H1 (cell line): ENCODE measurements around the gene PIM1. TPM values are rescaled to one million over a fixed set of nuclear protein-coding genes. Genes with fewer than 3 reads are reported as not detected.

Experiments
- CTCF ChIA-PET: fragments of 300-600 bp; sonication (Branson Sonifier 250); formaldehyde crosslinking; loops from one replicate; lab custom pipeline; 2021; ENCODE audit not compliant: partially characterized antibody; lab: Charles Lee
- POLR2A ChIA-PET: fragments of 300-600 bp; sonication (Branson Sonifier 250); formaldehyde crosslinking; loops from one replicate; lab custom pipeline; 2021; ENCODE audit warnings: inconsistent platforms; ENCODE audit not compliant: partially characterized antibody; lab: Charles Lee
- DNase-seq, 2 experiments: peaks; one replicate each; pipeline versions ENCODE4 v3.0.0 to v3.0.0-alpha.2; 2010 to 2022; ENCODE audit warnings: low spot score in 2 of 2, low read depth in 1 of 2, mixed read lengths in 1 of 2
- FAIRE-seq: peaks from 2 replicates; lab custom pipeline; 2011; peaks lifted over from hg19 to GRCh38; lab: Jason Lieb, UNC
- H2AFZ ChIP-seq: 2 replicates; pipeline ENCODE4 v1.8.1; 2012; ENCODE audit warnings: low read length, inconsistent platforms
- H2AK5ac ChIP-seq: 2 replicates; pipeline ENCODE4 v1.6.1; 2013; ENCODE audit warnings: low read depth, low read length
- H2BK120ac ChIP-seq: replicated peaks from 2 replicates; pipeline ENCODE3; 2013; ENCODE audit warnings: low read depth, low read length, inconsistent platforms
- H2BK12ac ChIP-seq: 2 replicates; pipeline ENCODE4 v1.6.1; 2013; ENCODE audit warnings: low read depth, low read length
- H2BK15ac ChIP-seq: 2 replicates; pipeline ENCODE4 v1.6.1; 2013; ENCODE audit warnings: low read length
- H2BK20ac ChIP-seq: 2 replicates; pipeline ENCODE4 v1.6.1; 2013; ENCODE audit warnings: low read length
- H2BK5ac ChIP-seq: 2 replicates; pipeline ENCODE4 v1.6.1; 2013; ENCODE audit warnings: low read depth, low read length
- H3K14ac ChIP-seq: 2 replicates; pipeline ENCODE4 v1.6.1; 2013; ENCODE audit warnings: inconsistent platforms; ENCODE audit not compliant: insufficient read length
- H3K18ac ChIP-seq: 2 replicates; pipeline ENCODE4 v1.6.1; 2013; ENCODE audit warnings: low read length; ENCODE audit errors: extremely low read depth
- H3K23ac ChIP-seq: 2 replicates; pipeline ENCODE4 v1.6.1; 2013; ENCODE audit warnings: inconsistent platforms; ENCODE audit not compliant: insufficient read length
- H3K23me2 ChIP-seq: 2 replicates; pipeline ENCODE4 v1.6.1; 2013; ENCODE audit warnings: low read depth, low read length
- H3K27ac ChIP-seq: 2 replicates; pipeline ENCODE4 v1.6.1; 2011; ENCODE audit warnings: low read depth, low read length, inconsistent platforms
- H3K27me3 ChIP-seq, 4 experiments: replicated peaks in 1 of 4; 1 replicate in 1 of 4; 2 replicates in 3 of 4; pipeline versions ENCODE4 v1.6.1 to v1.8.1; 2011 to 2013; ENCODE audit warnings: low read length in 3 of 4, mild to moderate bottlenecking in 3 of 4, inconsistent platforms in 2 of 4, mixed read lengths in 2 of 4, moderate library complexity in 1 of 4; ENCODE audit not compliant: control insufficient read depth in 3 of 4, insufficient read depth in 3 of 4; ENCODE audit errors: extremely low read depth in 1 of 4
- H3K36me3 ChIP-seq, 4 experiments: 2 replicates each; pipeline versions ENCODE4 v1.6.1 to v1.8.1; 2011 to 2013; ENCODE audit warnings: mild to moderate bottlenecking in 4 of 4, low read length in 3 of 4, moderate library complexity in 2 of 4, control low read depth in 1 of 4, inconsistent platforms in 1 of 4; ENCODE audit not compliant: insufficient read depth in 4 of 4, control insufficient read depth in 2 of 4
- H3K4ac ChIP-seq: replicated peaks from 2 replicates; pipeline ENCODE3; 2013; ENCODE audit warnings: low read length, low read depth, mixed read lengths, inconsistent platforms; ENCODE audit not compliant: insufficient read length
- H3K4me1 ChIP-seq, 4 experiments: replicated peaks in 1 of 4; 1 replicate in 1 of 4; 2 replicates in 3 of 4; pipeline versions ENCODE4 v1.6.1 to v1.8.1; 2011 to 2013; ENCODE audit warnings: low read length in 3 of 4, inconsistent platforms in 2 of 4, mixed read lengths in 1 of 4; ENCODE audit not compliant: insufficient read depth in 4 of 4, control insufficient read depth in 3 of 4
- H3K4me2 ChIP-seq, 2 experiments: 2 replicates each; pipeline versions ENCODE4 v1.6.1 to v1.8.1; 2011 to 2013; ENCODE audit warnings: low read depth in 2 of 2, low read length in 2 of 2, control low read depth in 1 of 2, inconsistent platforms in 1 of 2, mild to moderate bottlenecking in 1 of 2; ENCODE audit not compliant: insufficient read depth in 1 of 2
- H3K4me3 ChIP-seq, 4 experiments: fragments of 200-600, 300-600 bp in 1 of 4; sonication (generic), shearing (Covaris generic), sonication (Bioruptor Twin) in 1 of 4; 2 replicates each; pipeline versions ENCODE4 v1.5.1 to v1.8.1; 2011 to 2016; ENCODE audit warnings: low read length in 4 of 4, low read depth in 3 of 4, control low read depth in 2 of 4, inconsistent platforms in 2 of 4, mild to moderate bottlenecking in 2 of 4, mixed read lengths in 1 of 4, moderate library complexity in 1 of 4; ENCODE audit not compliant: insufficient read depth in 2 of 4; ENCODE audit errors: extremely low read depth in 1 of 4
- H3K56ac ChIP-seq: replicated peaks from 2 replicates; pipeline ENCODE3; 2013; ENCODE audit warnings: low read depth, mild to moderate bottlenecking, mixed read lengths, low read length, inconsistent platforms; ENCODE audit not compliant: insufficient read length
- H3K79me1 ChIP-seq: 2 replicates; pipeline ENCODE4 v1.6.1; 2013; ENCODE audit warnings: low read depth, low read length, control low read depth
- H3K79me2 ChIP-seq, 2 experiments: 2 replicates each; pipeline versions ENCODE4 v1.6.1 to v1.8.1; 2012 to 2013; ENCODE audit warnings: low read length in 2 of 2, mild to moderate bottlenecking in 2 of 2, inconsistent platforms in 1 of 2; ENCODE audit not compliant: insufficient read depth in 2 of 2, control insufficient read depth in 1 of 2
- H3K9ac ChIP-seq, 4 experiments: replicated peaks in 1 of 4; 1 replicate in 1 of 4; 2 replicates in 3 of 4; pipeline versions ENCODE4 v1.6.1 to v1.8.1; 2011 to 2013; ENCODE audit warnings: low read depth in 3 of 4, low read length in 3 of 4, control low read depth in 2 of 4, mild to moderate bottlenecking in 2 of 4, moderate library complexity in 2 of 4, inconsistent platforms in 1 of 4; ENCODE audit errors: extremely low read depth in 1 of 4
- H3K9me3 ChIP-seq, 2 experiments: 2 replicates each; pipeline versions ENCODE4 v1.6.1 to v1.8.1; 2012 to 2013; ENCODE audit warnings: mild to moderate bottlenecking in 2 of 2, moderate library complexity in 2 of 2, control low read depth in 1 of 2, inconsistent platforms in 1 of 2, low read depth in 1 of 2, low read length in 1 of 2, mixed read lengths in 1 of 2; ENCODE audit not compliant: insufficient read depth in 2 of 2
- H4K20me1 ChIP-seq, 2 experiments: replicated peaks in 1 of 2; 2 replicates each; pipeline versions ENCODE3 to v1.8.1; 2011 to 2013; ENCODE audit warnings: inconsistent platforms in 2 of 2, low read length in 2 of 2, mild to moderate bottlenecking in 1 of 2; ENCODE audit not compliant: insufficient read depth in 2 of 2, control insufficient read depth in 1 of 2
- H4K5ac ChIP-seq: 2 replicates; pipeline ENCODE4 v1.6.1; 2013; ENCODE audit warnings: low read length, low read depth, mixed read lengths, inconsistent platforms; ENCODE audit not compliant: insufficient read length
- H4K8ac ChIP-seq: 2 replicates; pipeline ENCODE4 v1.8.0; 2013; ENCODE audit warnings: mild to moderate bottlenecking, moderate library complexity, low read length, inconsistent platforms; ENCODE audit not compliant: insufficient read depth; ENCODE audit errors: extremely low read depth
- H4K91ac ChIP-seq: replicated peaks from 2 replicates; pipeline ENCODE3; 2013; ENCODE audit warnings: low read length, mixed read lengths, inconsistent platforms; ENCODE audit not compliant: insufficient read length
- ATF2 ChIP-seq: IDR thresholded peaks from 2 replicates; pipeline ENCODE4 v1.6.1; 2012; ENCODE audit warnings: low read length, inconsistent platforms
- BCL11A ChIP-seq, 2 experiments: IDR thresholded peaks; one replicate each; pipeline ENCODE4 v1.6.1; 2011; ENCODE audit warnings: low read depth in 2 of 2, low read length in 2 of 2, mild to moderate bottlenecking in 2 of 2
- CBX5 ChIP-seq: fragments of 300-800, 300-1000 bp; sonication (generic); IDR thresholded peaks from 2 replicates; pipeline ENCODE4 v1.7.1; 2016; ENCODE audit warnings: antibody characterized with exemption, low read length, low read depth
- CHD2 ChIP-seq: IDR thresholded peaks from 2 replicates; pipeline ENCODE4 v1.6.1; 2012; ENCODE audit warnings: low read length, improper control_type of control experiment
- HDAC6 ChIP-seq: IDR thresholded peaks from one replicate; pipeline ENCODE4 v1.7.1; 2012; ENCODE audit warnings: low read depth, mild to moderate bottlenecking, inconsistent platforms, low read length, moderate library complexity
- JUND ChIP-seq: IDR thresholded peaks from 2 replicates; pipeline ENCODE4 v1.6.1; 2011; ENCODE audit warnings: mild to moderate bottlenecking, improper control_type of control experiment, low read length
- KDM5A ChIP-seq: fragments of 200-600 bp; IDR thresholded peaks from 2 replicates; pipeline ENCODE4 v1.7.1; 2012; ENCODE audit warnings: mild to moderate bottlenecking, low read length, inconsistent platforms, mixed read lengths
- SIN3A ChIP-seq, 2 experiments: IDR thresholded peaks in 1 of 2; conservative IDR thresholded peaks in 1 of 2; 2 replicates each; pipeline ENCODE4 v1.6.1; 2011 to 2012; ENCODE audit warnings: low read length in 2 of 2, improper control_type of control experiment in 1 of 2, low read depth in 1 of 2, mild to moderate bottlenecking in 1 of 2
- TCF12 ChIP-seq: IDR thresholded peaks from 2 replicates; pipeline ENCODE4 v1.6.1; 2011; ENCODE audit warnings: low read depth, mild to moderate bottlenecking, low read length
- ZNF274 ChIP-seq: IDR thresholded peaks from 2 replicates; pipeline ENCODE4 v1.7.0; 2012; ENCODE audit warnings: low read length, borderline replicate concordance; ENCODE audit errors: extremely low read depth
- WGBS, 2 experiments: shearing (Covaris generic) in 1 of 2; methylation state at CpG; one replicate each; pipeline versions ENCODE4 v1.1.6 to v1.1.7; 2013 to 2015; ENCODE audit warnings: low lambda C conversion rate in 2 of 2, mixed read lengths in 2 of 2, inconsistent platforms in 1 of 2, low coverage in 1 of 2, missing lambda C conversion rate in 1 of 2; ENCODE audit not compliant: insufficient replicate concordance in 2 of 2, insufficient coverage in 1 of 2, insufficient read length in 1 of 2; ENCODE audit errors: extremely low coverage in 1 of 2, missing lambda C conversion rate in 1 of 2; 5-methylcytosine and 5-hydroxymethylcytosine counted together
- polyA plus RNA-seq, 7 experiments: library from polyadenylated mRNA; depleted of rRNA in 3 of 7; stranded (reverse) in 5 of 7; unstranded in 2 of 7; fragments of >200 nt in 5 of 7; fragments of 200-250 nt in 2 of 7; gene quantifications; 1 replicate in 5 of 7; 2 replicates in 1 of 7; 4 replicates in 1 of 7; pipeline versions ENCODE4 v1.2.1 to v1.2.3, GENCODE V29; 2011 to 2013; ENCODE audit warnings: missing spikeins in 2 of 7, mixed read lengths in 2 of 7
- total RNA-seq: library from RNA; stranded (reverse); fragmentation: NEBNext Ultra II Directional; extraction: Animal tissue kit (Norgen Biotek cat#: 25700); gene quantifications from 2 replicates; pipeline ENCODE4 v1.2.1, GENCODE V29; 2021

PIM1 gene
- total and polyA plus RNA-seq, 2 of the 8 experiments (the other 6 are each of a cell fraction or from before 2014, with no cell fraction given): 25.5 to 94.9 TPM

GRCh38 chr6:37177077-37177934, 7.4 kb downstream of the PIM1 start:
- ChIA-PET CTCF (interaction anchor here (0.8 to 9.9 kb wide), 15 partner anchors 12 to 412 kb away, joined by 3 to 192 read pairs (median 6); no protein-coding TSS in a partner anchor), POLR2A (interaction anchor here (0.5 to 27.8 kb wide), 12 partner anchors 10 to 154 kb away, joined by 3 to 1024 read pairs (median 4); no protein-coding TSS in a partner anchor)
- no peak for DNase-seq
- TF ChIP-seq HDAC6 (no peak), TCF12 (no peak), KDM5A (no peak), BCL11A (IDR thresholded peaks at IDR 0.05; ENCODE audit: low read depth in 2 of 2, low read length in 2 of 2) (no peak), ATF2 (no peak), ZNF274 (no peak), CBX5 (no peak), JUND (no peak), CHD2 (no peak), SIN3A (conservative IDR thresholded peaks at IDR 0.05 in 1 of 2, IDR thresholded peaks at IDR 0.05 in 1 of 2; ENCODE audit: low read depth in 1 of 2, low read length in 2 of 2) (no peak)

More at GRCh38 chr6:37177077-37177934, 7.4 kb downstream of the PIM1 start:
- WGBS, 2 experiments: 89% methylated on average over 10 of the region's 10 CpGs; no CpG with 5 or more reads in 1 of the 2 experiments
- Histone ChIP-seq H3K4me1 (peaks cover 5 to 8% (median 6%) of the 10 kb centered on the region in 4 experiments; a peak in 5 of 7 replicates), H3K4me2 (no peak overlapping the region), H3K9ac (no peak overlapping the region), H4K20me1 (peaks cover 21 to 24% of the 10 kb centered on the region in 2 experiments), H3K56ac (no peak overlapping the region), H3K23me2 (no peaks in the 10 kb centered on the region), H4K91ac (no peak overlapping the region), H3K4ac (no peak overlapping the region), H4K8ac (no peak overlapping the region), H3K4me3 (no peak overlapping the region), H3K36me3 (peaks cover 22 to 34% (median 27%) of the 10 kb centered on the region in 4 experiments), H2BK20ac (no peak overlapping the region), H3K23ac (no peak overlapping the region), H3K14ac (no peak overlapping the region), H2AK5ac (no peak overlapping the region), H4K5ac (no peak overlapping the region), H3K18ac (no peak overlapping the region), H3K79me2 (peaks cover 0 to 18% of the 10 kb centered on the region in 2 experiments; a peak in 2 of 4 replicates), H2BK5ac (no peak overlapping the region), H3K79me1 (peaks cover 10% of the 10 kb centered on the region), H3K9me3 (no peaks in the 10 kb centered on the region), H2BK15ac (no peak overlapping the region), H3K27me3 (no peaks in the 10 kb centered on the region), H3K27ac (no peak overlapping the region), H2BK12ac (no peak overlapping the region), H2BK120ac (no peak overlapping the region), H2AFZ (no peak overlapping the region)
- no peak for FAIRE-seq
